NCI-H446 treated with DMSO at 0.1 percent for 48 hours (cell line): ENCODE results near the gene ZDHHC11B.
"Not testable (repeated sequence)": the region's sequence is repeated elsewhere in the genome, so short reads cannot be mapped to it uniquely, and the experiment has no call there.

Experiments
- DNase-seq: peaks from one replicate; lab custom pipeline; 2025; lab: John Stamatoyannopoulos, UW

ZDHHC11B gene

GRCh38 chr5:716740-717139 lies 67.8 kb downstream of the ZDHHC11B start:
- DNase-seq = not testable (repeated sequence)

- DNase-seq = not testable (repeated sequence)
These were observed 68.9 kb downstream of the ZDHHC11B start for GRCh38 chr5:715636-716035.

- DNase-seq = not testable (repeated sequence)
These were observed 70.1 kb downstream of the ZDHHC11B start for GRCh38 chr5:714215-715118.

- DNase-seq = not testable (repeated sequence)
These were observed 70.8 kb downstream of the ZDHHC11B start for GRCh38 chr5:713686-714085.

GRCh38 chr5:708848-709517 lies 75.5 kb downstream of the ZDHHC11B start:
- not testable (repeated sequence) for DNase-seq

- DNase-seq = not testable (repeated sequence)
These were observed 76.2 kb downstream of the ZDHHC11B start for GRCh38 chr5:708374-708773.

- not testable (repeated sequence) for DNase-seq
These were observed 78.4 kb downstream of the ZDHHC11B start for GRCh38 chr5:706127-706526.

- not testable (repeated sequence) for DNase-seq
These were observed 87.5 kb downstream of the ZDHHC11B start for GRCh38 chr5:696753-697702.

GRCh38 chr5:696191-696590 lies 88.3 kb downstream of the ZDHHC11B start:
- DNase-seq = not testable (repeated sequence)

- not testable (repeated sequence) for DNase-seq
These were observed 89.1 kb downstream of the ZDHHC11B start for GRCh38 chr5:695475-695874.

GRCh38 chr5:694042-694431 lies 90.5 kb downstream of the ZDHHC11B start:
- not testable (repeated sequence) for DNase-seq

GRCh38 chr5:693271-694041 lies 91.1 kb downstream of the ZDHHC11B start, which contains the start of gene TPPP:
TSS of gene TPPP (minus strand) at chr5:693352. CDS start at chr5:678060, 15,292 bp downstream.
- peak; percentile 52 for DNase-seq

- not testable (repeated sequence) for DNase-seq
These were observed 91.9 kb downstream of the ZDHHC11B start for GRCh38 chr5:692529-693041.

- no peak for DNase-seq
These were observed 92.6 kb downstream of the ZDHHC11B start for GRCh38 chr5:691817-692528.

GRCh38 chr5:691049-691448 lies 93.5 kb downstream of the ZDHHC11B start:
- not testable (repeated sequence) for DNase-seq

GRCh38 chr5:690293-690692 lies 94.2 kb downstream of the ZDHHC11B start:
- DNase-seq = not testable (repeated sequence)

GRCh38 chr5:688348-689010 lies 96.0 kb downstream of the ZDHHC11B start:
- not testable (repeated sequence) for DNase-seq

- not testable (repeated sequence) for DNase-seq
These were observed 97.6 kb downstream of the ZDHHC11B start for GRCh38 chr5:686936-687335.

GRCh38 chr5:686172-686523 lies 98.4 kb downstream of the ZDHHC11B start:
- not testable (repeated sequence) for DNase-seq
